NCI-H2196 (cell line): ENCODE measurements around the gene TAF11L13.
"Not testable (repeated sequence)": the region's sequence is repeated elsewhere in the genome, so short reads cannot be mapped to it uniquely, and the experiment has no call there.

ENCODE experiments used
- DNase-seq: peaks from one replicate; lab custom pipeline; 2025; ENCODE audit not compliant: unreplicated experiment; lab: John Stamatoyannopoulos, UW

The TAF11L13 gene

GRCh38 chr5:17631788-17632187, at the start of gene TAF11L13:
Gene TAF11L13, plus strand, starts transcription at chr5:17632088.
- not testable (repeated sequence) for DNase-seq

GRCh38 chr5:17585658-17586057, 46.2 kb upstream of the TAF11L13 start, which contains the start of gene TAF11L7:
Gene TAF11L7, minus strand, starts transcription at chr5:17585758.
- DNase-seq: not testable (repeated sequence)

- not testable (repeated sequence) for DNase-seq
Observed at GRCh38 chr5:17590860-17591259, 41.0 kb upstream of the TAF11L13 start, which contains the start of gene TAF11L8. Gene TAF11L8, minus strand, starts transcription at chr5:17590960.

GRCh38 chr5:17594255-17594654, 37.6 kb upstream of the TAF11L13 start, which contains the start of gene TAF11L9:
Gene TAF11L9, minus strand, starts transcription at chr5:17594394.
- DNase-seq: not testable (repeated sequence)

GRCh38 chr5:17597728-17598127, 34.2 kb upstream of the TAF11L13 start, which contains the start of gene TAF11L10:
Gene TAF11L10, minus strand, starts transcription at chr5:17597828.
- DNase-seq: not testable (repeated sequence)

- DNase-seq: not testable (repeated sequence)
Observed at GRCh38 chr5:17603880-17604279, 28.0 kb upstream of the TAF11L13 start, which contains the start of gene TAF11L11. Gene TAF11L11, plus strand, starts transcription at chr5:17604183.

GRCh38 chr5:17604951-17605350, 26.9 kb upstream of the TAF11L13 start:
- no peak for DNase-seq

GRCh38 chr5:17607461-17607860, 24.4 kb upstream of the TAF11L13 start:
- DNase-seq: not testable (repeated sequence)

GRCh38 chr5:17610092-17610491, 21.8 kb upstream of the TAF11L13 start, which contains the start of gene TAF11L12:
Gene TAF11L12, plus strand, starts transcription at chr5:17610392.
- DNase-seq: not testable (repeated sequence)

- no peak for DNase-seq
Observed at GRCh38 chr5:17614872-17615605, 16.8 kb upstream of the TAF11L13 start.

GRCh38 chr5:17619354-17619753, 12.5 kb upstream of the TAF11L13 start:
- no peak for DNase-seq

- no peak for DNase-seq
Observed at GRCh38 chr5:17620627-17621026, 11.3 kb upstream of the TAF11L13 start.

GRCh38 chr5:17625686-17626085, 6.2 kb upstream of the TAF11L13 start:
- DNase-seq: no peak

- no peak for DNase-seq
Observed at GRCh38 chr5:17634160-17634559, 2.3 kb downstream of the TAF11L13 start, which contains the start of gene TAF11L14. Gene TAF11L14, plus strand, starts transcription at chr5:17634460.

GRCh38 chr5:17649232-17649631, 17.3 kb downstream of the TAF11L13 start:
- not testable (repeated sequence) for DNase-seq

- not testable (repeated sequence) for DNase-seq
Observed at GRCh38 chr5:17655201-17655759, 23.4 kb downstream of the TAF11L13 start.

- no peak for DNase-seq
Observed at GRCh38 chr5:17655921-17656320, 24.0 kb downstream of the TAF11L13 start.

- DNase-seq: no peak
Observed at GRCh38 chr5:17663182-17663581, 31.3 kb downstream of the TAF11L13 start.

GRCh38 chr5:17665836-17666235, 33.9 kb downstream of the TAF11L13 start:
- DNase-seq: no peak

GRCh38 chr5:17666726-17667235, 34.9 kb downstream of the TAF11L13 start:
- no peak for DNase-seq

GRCh38 chr5:17670353-17670752, 38.5 kb downstream of the TAF11L13 start:
- DNase-seq: no peak
